Neural progenitor cell (in vitro differentiated cells): Measurements from ENCODE around the gene TICRR.

Experiments used
- CTCF ChIP-seq: fragments of 200-600 bp; sonication (generic); IDR thresholded peaks from 2 replicates; pipeline ENCODE4 v1.5.1; 2017; ENCODE audit warnings: antibody characterized with exemption, mild to moderate bottlenecking
- EZH2 ChIP-seq: fragments of 200-600 bp; sonication (generic); IDR thresholded peaks from 2 replicates; pipeline ENCODE4 v1.6.1; 2017; ENCODE audit warnings: antibody characterized with exemption, mild to moderate bottlenecking, moderate library complexity

- TF ChIP-seq CTCF, result no peak
- TF ChIP-seq EZH2, result no peak
Observed at GRCh38 chr15:89559769-89560264, 15.5 kb upstream of the TICRR start.
